Osteoblast (primary cell): Measurements from ENCODE around the gene NLRX1. TPM values are rescaled to one million over a fixed set of nuclear protein-coding genes. Genes with fewer than 3 reads are reported as not detected.

Experiments
- DNase-seq: peaks from one replicate; pipeline ENCODE4 v3.0.0; 2011; ENCODE audit warnings: low spot score, mixed read lengths; ENCODE audit not compliant: insufficient read length; ENCODE audit errors: missing footprints
- H2AFZ ChIP-seq: 2 replicates; pipeline ENCODE4 v1.6.0; 2011; ENCODE audit warnings: mild to moderate bottlenecking, low read length
- H3K27ac ChIP-seq: 2 replicates; pipeline ENCODE4 v1.5.1; 2011; ENCODE audit warnings: mild to moderate bottlenecking, low read depth, low read length, moderate library complexity
- H3K27me3 ChIP-seq: 2 replicates; pipeline ENCODE4 v1.6.0; 2012; ENCODE audit warnings: mild to moderate bottlenecking, control low read depth, inconsistent platforms, low read length, moderate library complexity; ENCODE audit not compliant: insufficient read depth
- H3K36me3 ChIP-seq: 2 replicates; pipeline ENCODE4 v1.5.1; 2011; ENCODE audit warnings: mild to moderate bottlenecking, low read length, control low read depth, moderate library complexity; ENCODE audit not compliant: insufficient read depth
- H3K4me1 ChIP-seq: 2 replicates; pipeline ENCODE4 v1.5.1; 2011; ENCODE audit warnings: mild to moderate bottlenecking, low read length, control low read depth, moderate library complexity; ENCODE audit not compliant: insufficient read depth
- H3K4me2 ChIP-seq: 2 replicates; pipeline ENCODE4 v1.6.0; 2011; ENCODE audit warnings: mild to moderate bottlenecking, low read length; ENCODE audit not compliant: insufficient read depth
- H3K4me3 ChIP-seq: fragments of 200-600 bp; sonication (generic); 3 replicates; pipeline ENCODE4 v1.5.1; 2012; ENCODE audit warnings: mild to moderate bottlenecking, low read length, inconsistent platforms; ENCODE audit not compliant: insufficient read depth
- H3K79me2 ChIP-seq: 2 replicates; pipeline ENCODE4 v1.6.0; 2012; ENCODE audit warnings: mild to moderate bottlenecking, low read length, control low read depth, inconsistent platforms; ENCODE audit not compliant: insufficient read depth
- H3K9me3 ChIP-seq: 2 replicates; pipeline ENCODE4 v1.5.1; 2011; ENCODE audit warnings: low read depth, low read length, control low read depth
- H4K20me1 ChIP-seq: 2 replicates; pipeline ENCODE4 v1.6.0; 2012; ENCODE audit warnings: mild to moderate bottlenecking, low read length, control low read depth; ENCODE audit not compliant: insufficient read depth
- CTCF ChIP-seq: IDR thresholded peaks from 2 replicates; pipeline ENCODE4 v1.5.1; 2011; ENCODE audit warnings: mild to moderate bottlenecking, low read depth, low read length, moderate library complexity; ENCODE audit errors: extremely low read depth
- total RNA-seq: library from RNA; depleted of rRNA; stranded (reverse); fragments of >200 nt; gene quantifications from 2 replicates; pipeline ENCODE4 v1.2.3, GENCODE V29; 2012

Gene NLRX1
- total RNA-seq, 1 donor: 29.7 TPM

GRCh38 chr11:119121008-119121810, 47.3 kb upstream of the NLRX1 start, which contains the start of gene HINFP:
Gene HINFP (plus strand): TSS chr11:119121580. CDS start chr11:119126945, 5,365 bp downstream.
- Histone ChIP-seq H3K79me2 (peaks cover 28% of the 10 kb centered on the region), H3K27me3 (no peaks in the 10 kb centered on the region)
- no peak for TF ChIP-seq CTCF

GRCh38 chr11:119121811-119122124, 46.8 kb upstream of the NLRX1 start:
- no peak for DNase-seq
- Histone ChIP-seq H3K36me3 (peaks cover 17% of the 10 kb centered on the region), H3K4me1 (peaks cover 17% of the 10 kb centered on the region)

More at GRCh38 chr11:119121008-119121810, 47.3 kb upstream of the NLRX1 start, which contains the start of gene HINFP:
- Histone ChIP-seq H3K4me1 (peaks cover 17% of the 10 kb centered on the region), H4K20me1 (peaks cover 11% of the 10 kb centered on the region), H3K36me3 (peaks cover 19% of the 10 kb centered on the region), H3K27ac (peak within 1 kb of the TSS; percentile 68), H3K9me3 (no peaks in the 10 kb centered on the region), H2AFZ (peak within 1 kb of the TSS; percentile 96), H3K4me2 (peak within 1 kb of the TSS; percentile 99), H3K4me3 (peak within 1 kb of the TSS; percentile 91)
- peak; percentile 99 for DNase-seq

GRCh38 chr11:119125821-119126220, 42.7 kb upstream of the NLRX1 start:
- peaks cover 15% of the 10 kb centered on the region for H3K36me3 ChIP-seq
- no peak for TF ChIP-seq CTCF
- no peak overlapping the region for H3K4me2 ChIP-seq
- DNase-seq: peak; percentile 13
- no peak overlapping the region for H3K4me3 ChIP-seq
- peaks cover 11% of the 10 kb centered on the region for H4K20me1 ChIP-seq
- H3K79me2 ChIP-seq: peaks cover 35% of the 10 kb centered on the region
- H3K4me1 ChIP-seq: peaks cover 10% of the 10 kb centered on the region
- no peaks in the 10 kb centered on the region for H3K9me3 ChIP-seq
- no peak overlapping the region for H3K27ac ChIP-seq
- H2AFZ ChIP-seq: no peak overlapping the region
- no peaks in the 10 kb centered on the region for H3K27me3 ChIP-seq

More at GRCh38 chr11:119121811-119122124, 46.8 kb upstream of the NLRX1 start:
- Histone ChIP-seq H2AFZ (peak overlapping the region; percentile 96), H3K79me2 (peaks cover 32% of the 10 kb centered on the region), H3K27me3 (no peaks in the 10 kb centered on the region), H3K4me3 (peak overlapping the region; percentile 91), H3K27ac (peak overlapping the region; percentile 60), H4K20me1 (peaks cover 11% of the 10 kb centered on the region), H3K9me3 (no peaks in the 10 kb centered on the region), H3K4me2 (peak overlapping the region; percentile 99)
- TF ChIP-seq CTCF: no peak

- Histone ChIP-seq H3K4me2 (no peak overlapping the region), H3K79me2 (peaks cover 31% of the 10 kb centered on the region), H2AFZ (no peak overlapping the region), H3K27ac (no peak overlapping the region), H4K20me1 (peaks cover 11% of the 10 kb centered on the region), H3K36me3 (peaks cover 24% of the 10 kb centered on the region), H3K4me3 (no peak overlapping the region), H3K9me3 (no peaks in the 10 kb centered on the region), H3K27me3 (no peaks in the 10 kb centered on the region), H3K4me1 (peaks cover 8% of the 10 kb centered on the region)
- no peak for TF ChIP-seq CTCF
- peak; percentile 14 for DNase-seq
Measured at GRCh38 chr11:119126675-119127268, 41.8 kb upstream of the NLRX1 start.
